ENCODE results near the gene KLK12.

- TF ChIP-seq, protein P1, sequence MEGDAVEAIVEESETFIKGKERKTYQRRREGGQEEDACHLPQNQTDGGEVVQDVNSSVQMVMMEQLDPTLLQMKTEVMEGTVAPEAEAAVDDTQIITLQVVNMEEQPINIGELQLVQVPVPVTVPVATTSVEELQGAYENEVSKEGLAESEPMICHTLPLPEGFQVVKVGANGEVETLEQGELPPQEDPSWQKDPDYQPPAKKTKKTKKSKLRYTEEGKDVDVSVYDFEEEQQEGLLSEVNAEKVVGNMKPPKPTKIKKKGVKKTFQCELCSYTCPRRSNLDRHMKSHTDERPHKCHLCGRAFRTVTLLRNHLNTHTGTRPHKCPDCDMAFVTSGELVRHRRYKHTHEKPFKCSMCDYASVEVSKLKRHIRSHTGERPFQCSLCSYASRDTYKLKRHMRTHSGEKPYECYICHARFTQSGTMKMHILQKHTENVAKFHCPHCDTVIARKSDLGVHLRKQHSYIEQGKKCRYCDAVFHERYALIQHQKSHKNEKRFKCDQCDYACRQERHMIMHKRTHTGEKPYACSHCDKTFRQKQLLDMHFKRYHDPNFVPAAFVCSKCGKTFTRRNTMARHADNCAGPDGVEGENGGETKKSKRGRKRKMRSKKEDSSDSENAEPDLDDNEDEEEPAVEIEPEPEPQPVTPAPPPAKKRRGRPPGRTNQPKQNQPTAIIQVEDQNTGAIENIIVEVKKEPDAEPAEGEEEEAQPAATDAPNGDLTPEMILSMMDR (IDR thresholded peaks at IDR 0.05), result no peak
- no peak for TF ChIP-seq POLR2A (IDR thresholded peaks at IDR 0.05)
- TF ChIP-seq POLR2AphosphoS5 (IDR thresholded peaks at IDR 0.05), result no peak
These were observed 6.9 kb downstream of the KLK12 start for GRCh38 chr19:51027873-51028272.
